Endothelial cell of umbilical vein (primary cell): ENCODE measurements around the gene NAV2. TPM values are rescaled to one million over a fixed set of nuclear protein-coding genes. Genes with fewer than 3 reads are reported as not detected.
A peak's percentile ranks its signal among the peaks of the same experiment; 100 is the strongest.

Experiments used
- BruUV-seq: library from RNA; stranded (reverse); fragments of 400-500 nt; replicated peaks from 2 replicates; lab custom pipeline; 2021; lab: Mats Ljungman, UMichigan
- CTCF ChIA-PET: fragments of 300-600, 350-600 bp; sonication (Branson Sonifier 250); formaldehyde crosslinking; loops from one replicate; lab custom pipeline; 2021; ENCODE audit warnings: antibody characterized with exemption, inconsistent platforms; lab: Charles Lee
- POLR2A ChIA-PET: fragments of 300-600, 350-600 bp; sonication (Branson Sonifier 250); formaldehyde crosslinking; loops from one replicate; lab custom pipeline; 2021; ENCODE audit warnings: antibody characterized with exemption, inconsistent platforms; lab: Charles Lee
- DNase-seq: peaks from one replicate; pipeline ENCODE4 v3.0.0-alpha.2; 2011; ENCODE audit warnings: low read depth, low spot score
- FAIRE-seq: peaks from 2 replicates; lab custom pipeline; 2011; peaks lifted over from hg19 to GRCh38; lab: Jason Lieb, UNC
- H2AFZ ChIP-seq: 2 replicates; pipeline ENCODE4 v1.6.0; 2012; ENCODE audit warnings: low read depth, low read length, control low read depth, inconsistent platforms
- H3K27ac ChIP-seq: 2 replicates; pipeline ENCODE4 v1.5.1; 2011; ENCODE audit warnings: low read depth, mild to moderate bottlenecking, control low read depth, low read length, moderate library complexity; ENCODE audit not compliant: insufficient read depth
- H3K27me3 ChIP-seq, 2 experiments: 2 replicates each; pipeline versions ENCODE4 v1.6.0 to v1.6.1; 2011; ENCODE audit warnings: low read length in 2 of 2, mixed read lengths in 1 of 2; ENCODE audit not compliant: control insufficient read depth in 2 of 2, insufficient read depth in 2 of 2
- H3K36me3 ChIP-seq, 2 experiments: 2 replicates in 1 of 2; 3 replicates in 1 of 2; pipeline ENCODE4 v1.5.1; 2011; ENCODE audit warnings: low read length in 2 of 2, mild to moderate bottlenecking in 1 of 2, moderate library complexity in 1 of 2; ENCODE audit not compliant: control insufficient read depth in 2 of 2, insufficient read depth in 2 of 2; ENCODE audit errors: extremely low read depth in 1 of 2
- H3K4me1 ChIP-seq: 3 replicates; pipeline ENCODE4 v1.5.1; 2011; ENCODE audit warnings: mild to moderate bottlenecking, low read length; ENCODE audit not compliant: control insufficient read depth, insufficient read depth; ENCODE audit errors: extremely low read depth
- H3K4me2 ChIP-seq: 2 replicates; pipeline ENCODE4 v1.6.1; 2011; ENCODE audit warnings: low read length, control low read depth, mixed read lengths; ENCODE audit not compliant: insufficient read depth
- H3K4me3 ChIP-seq, 3 experiments: fragments of 200-600 bp in 1 of 3; sonication (generic), shearing (Covaris generic) in 1 of 3; replicated peaks in 1 of 3; 2 replicates each; pipeline ENCODE4 v1.5.1; 2011 to 2016; ENCODE audit warnings: control low read depth in 3 of 3, low read length in 3 of 3, mild to moderate bottlenecking in 2 of 3, inconsistent platforms in 1 of 3, low read depth in 1 of 3, moderate library complexity in 1 of 3; ENCODE audit not compliant: insufficient read depth in 1 of 3
- H3K79me2 ChIP-seq: 2 replicates; pipeline ENCODE4 v1.6.0; 2012; ENCODE audit warnings: low read length, inconsistent platforms; ENCODE audit not compliant: control insufficient read depth, insufficient read depth
- H3K9ac ChIP-seq: replicated peaks from 2 replicates; pipeline ENCODE3; 2011; ENCODE audit warnings: low read length, control low read depth; ENCODE audit not compliant: insufficient read depth; ENCODE audit errors: extremely low read depth
- H3K9me1 ChIP-seq: replicated peaks from 3 replicates; pipeline ENCODE4 v1.6.0; 2011; ENCODE audit warnings: mild to moderate bottlenecking, low read length; ENCODE audit not compliant: control insufficient read depth, insufficient read depth; ENCODE audit errors: extremely low read depth
- H3K9me3 ChIP-seq: replicated peaks from 2 replicates; pipeline ENCODE4 v1.5.1; 2012; ENCODE audit warnings: low read length, inconsistent platforms; ENCODE audit not compliant: control insufficient read depth, insufficient read depth
- H4K20me1 ChIP-seq: replicated peaks from 2 replicates; pipeline ENCODE3; 2011; ENCODE audit warnings: mild to moderate bottlenecking, low read length; ENCODE audit not compliant: control insufficient read depth, insufficient read depth; ENCODE audit errors: extremely low read depth
- CTCF ChIP-seq, 2 donors: IDR thresholded peaks; 1 replicate in 1 of 2; 2 replicates in 1 of 2; pipeline ENCODE4 v1.5.1; 2011; ENCODE audit warnings: low read length in 2 of 2, mild to moderate bottlenecking in 2 of 2, moderate library complexity in 2 of 2, control low read depth in 1 of 2, inconsistent platforms in 1 of 2, low read depth in 1 of 2; ENCODE audit not compliant: insufficient read depth in 1 of 2; ENCODE audit errors: extremely low read depth in 1 of 2
- EZH2 ChIP-seq: IDR thresholded peaks from 2 replicates; pipeline ENCODE4 v1.6.1; 2012; ENCODE audit warnings: borderline replicate concordance, low read depth, mild to moderate bottlenecking, moderate library complexity, low read length, inconsistent platforms; ENCODE audit not compliant: severe bottlenecking
- FOS ChIP-seq: IDR thresholded peaks from 2 replicates; pipeline ENCODE4 v1.6.1; 2011; ENCODE audit warnings: mild to moderate bottlenecking, low read length, moderate library complexity, borderline replicate concordance; ENCODE audit not compliant: insufficient read depth
- GATA2 ChIP-seq: IDR thresholded peaks from 2 replicates; pipeline ENCODE4 v1.7.0; 2011; ENCODE audit warnings: low read depth, mild to moderate bottlenecking, moderate library complexity, mixed read lengths, low read length; ENCODE audit not compliant: insufficient read length, insufficient read depth
- JUN ChIP-seq: IDR thresholded peaks from 2 replicates; pipeline ENCODE4 v1.6.1; 2011; ENCODE audit warnings: borderline replicate concordance, low read depth; ENCODE audit not compliant: insufficient read length, insufficient read depth
- MAX ChIP-seq: IDR thresholded peaks from 2 replicates; pipeline ENCODE4 v1.6.1; 2011; ENCODE audit not compliant: insufficient read depth, insufficient read length
- MYC ChIP-seq: IDR thresholded peaks from one replicate; pipeline ENCODE4 v1.6.1; 2011; ENCODE audit warnings: mild to moderate bottlenecking, low read depth, low read length
- POLR2A ChIP-seq: IDR thresholded peaks from 2 replicates; pipeline ENCODE4 v1.6.1; 2012; ENCODE audit warnings: low read depth, mild to moderate bottlenecking, control low read depth, low read length
- POLR2AphosphoS5 ChIP-seq: IDR thresholded peaks from 2 replicates; pipeline ENCODE4 v1.6.1; 2012; ENCODE audit warnings: low read depth, mild to moderate bottlenecking, control low read depth, low read length, moderate library complexity; ENCODE audit not compliant: insufficient read depth
- dilution Hi-C: fragments of 300-500 bp; cut with MboI; formaldehyde crosslinking; loops from one replicate; pipeline ENCODE4 v1.15.0; 2019; ENCODE audit warnings: low sequenced_read_pairs; ENCODE audit not compliant: extremely low pct_ligation_motif_present
- intact Hi-C: fragments of 100-400 bp; cut with micrococcal nuclease; formaldehyde crosslinking; loops from one replicate; pipeline ENCODE4 v1.10.0; 2022
- polyA plus RNA-seq, 4 experiments: library from polyadenylated mRNA; depleted of rRNA in 3 of 4; stranded (reverse) in 3 of 4; unstranded in 1 of 4; fragments of >200 nt; gene quantifications; 2 replicates each; pipeline versions ENCODE4 v1.2.1 to v1.2.3, GENCODE V29; 2011 to 2012; ENCODE audit warnings: missing spikeins in 1 of 4
- total RNA-seq: library from RNA; stranded (reverse); gene quantifications from 2 replicates; pipeline ENCODE4 v1.2.3, GENCODE V29; 2021

Gene NAV2
- total and polyA plus RNA-seq, 2 donors (not counting 3 experiments of a cell fraction or from before 2014, with no cell fraction given) = 10.9 to 68.0 TPM

GRCh38 chr11:20023082-20023426 lies 310.4 kb downstream of the NAV2 start:
- ChIA-PET POLR2A (interaction anchor here (0.6 to 0.9 kb wide), 2 partner anchors 8 to 90 kb away, joined by 3 read pairs; no protein-coding TSS in a partner anchor), CTCF (interaction anchor here (0.8 to 2.6 kb wide), 11 partner anchors 10 to 90 kb away, joined by 3 to 11 read pairs (median 4); no protein-coding TSS in a partner anchor)
- Histone ChIP-seq H3K9me1 (no peaks in the 10 kb centered on the region), H3K27me3 (no peaks in the 10 kb centered on the region), H3K9me3 (no peaks in the 10 kb centered on the region), H3K79me2 (peaks cover 7% of the 10 kb centered on the region), H3K27ac (peak overlapping the region; percentile 88), H3K9ac (peak overlapping the region; percentile 62), H3K4me1 (peaks cover 25% of the 10 kb centered on the region), H3K36me3 (no peaks in the 10 kb centered on the region), H2AFZ (no peak overlapping the region), H3K4me3 (no peak overlapping the region), H4K20me1 (no peaks in the 10 kb centered on the region), H3K4me2 (peak overlapping the region; percentile 84)
- no peak for DNase-seq
- dilution Hi-C loops = no loop called here
- BruUV-seq = no TSS peak
- intact Hi-C loops = loop anchor here (5.0 kb wide), 2 partner anchors 89 to 651 kb away; no protein-coding TSS in a partner anchor
- no peak for FAIRE-seq
- TF ChIP-seq MYC (no peak), MAX (no peak), JUN (no peak), GATA2 (no peak), CTCF (IDR thresholded peaks at IDR 0.05; ENCODE audit: extremely low read depth in 1 of 2, insufficient read depth in 1 of 2, low read depth in 1 of 2, low read length in 2 of 2) (no peak), FOS (no peak), EZH2 (no peak), POLR2A (no peak), POLR2AphosphoS5 (no peak)
